Measurements from ENCODE around the gene ADCY7. TPM values are rescaled to one million over a fixed set of nuclear protein-coding genes. Genes with fewer than 3 reads are reported as not detected.
A peak's percentile ranks its signal among the peaks of the same experiment; 100 is the strongest.

The ADCY7 gene
- total and polyA plus RNA-seq, 9 of the 15 experiments (the other 6 are each of a cell fraction or from before 2014, with no cell fraction given), result 2.3 to 108 (median 28.6) TPM

- TF ChIP-seq CTCFL (IDR thresholded peaks at IDR 0.05; ENCODE audit: borderline replicate concordance, insufficient read depth, low read depth, low read length, poor library complexity, severe bottlenecking) (no peak), KHSRP (IDR thresholded peaks at IDR 0.05) (no peak), ZNF76 (CRISPR knock-in tag; IDR thresholded peaks at IDR 0.05; ENCODE audit: borderline replicate concordance) (no peak), FOXJ2 (tag; IDR thresholded peaks at IDR 0.05) (no peak), PCBP1 (IDR thresholded peaks at IDR 0.05; ENCODE audit: low read depth, low read length, poor library complexity, severe bottlenecking) (no peak), RB1 (IDR thresholded peaks at IDR 0.05; ENCODE audit: low read depth) (0 out of 2 replicates have a peak, but pooled peaks have one; percentile 17), POLR3G (IDR thresholded peaks at IDR 0.05; ENCODE audit: extremely low read depth, insufficient read length, insufficient replicate concordance) (no peak), STAT6 (CRISPR knock-in tag; IDR thresholded peaks at IDR 0.05) (no peak), NUFIP1 (IDR thresholded peaks at IDR 0.05; ENCODE audit: partially characterized antibody) (no peak), EWSR1 (IDR thresholded peaks at IDR 0.05; ENCODE audit: borderline replicate concordance, low read depth, partially characterized antibody) (no peak), PHTF2 (CRISPR knock-in tag; IDR thresholded peaks at IDR 0.05) (no peak), ILF3 (IDR thresholded peaks at IDR 0.05; ENCODE audit: borderline replicate concordance) (no peak), PHF20 (IDR thresholded peaks at IDR 0.05; ENCODE audit: partially characterized antibody) (no peak), MTA2 (IDR thresholded peaks at IDR 0.05; ENCODE audit: low read depth) (no peak), TCF3 (CRISPR knock-in tag; IDR thresholded peaks at IDR 0.05) (peak; percentile 26), SRSF3 (IDR thresholded peaks at IDR 0.05; ENCODE audit: insufficient read depth, low read length) (no peak), ZNF561 (CRISPR knock-in tag; conservative IDR thresholded peaks at IDR 0.05) (no peak), USF1 (CRISPR knock-in tag; IDR thresholded peaks at IDR 0.05) (no peak), ZFP36 (IDR thresholded peaks at IDR 0.05; ENCODE audit: low read depth, low read length, partially characterized antibody) (peak; percentile 47), MLX (CRISPR knock-in tag; conservative IDR thresholded peaks at IDR 0.05) (no peak)
- TF ChIP-seq, protein P1, sequence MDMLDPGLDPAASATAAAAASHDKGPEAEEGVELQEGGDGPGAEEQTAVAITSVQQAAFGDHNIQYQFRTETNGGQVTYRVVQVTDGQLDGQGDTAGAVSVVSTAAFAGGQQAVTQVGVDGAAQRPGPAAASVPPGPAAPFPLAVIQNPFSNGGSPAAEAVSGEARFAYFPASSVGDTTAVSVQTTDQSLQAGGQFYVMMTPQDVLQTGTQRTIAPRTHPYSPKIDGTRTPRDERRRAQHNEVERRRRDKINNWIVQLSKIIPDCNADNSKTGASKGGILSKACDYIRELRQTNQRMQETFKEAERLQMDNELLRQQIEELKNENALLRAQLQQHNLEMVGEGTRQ (CRISPR knock-in tag; IDR thresholded peaks at IDR 0.05), result no peak
Observed at GRCh38 chr16:50266337-50267091, at the start of gene ADCY7 (continued).
